GM21825 (cell line): ENCODE results near the gene CLEC4A.
"Not testable (repeated sequence)": the region's sequence is repeated elsewhere in the genome, so short reads cannot be mapped to it uniquely, and the experiment has no call there.

Experiments
- ATAC-seq: cut with Tn5 transposase; IDR thresholded peaks from one replicate; pipeline ENCODE4 v1.9.1; 2021; ENCODE audit warnings: mild to moderate bottlenecking, moderate library complexity; ENCODE audit not compliant: unreplicated experiment

CLEC4A gene

GRCh38 chr12:8133636-8134397, 10.4 kb downstream of the CLEC4A start:
- not testable (repeated sequence) for ATAC-seq

DNA sequence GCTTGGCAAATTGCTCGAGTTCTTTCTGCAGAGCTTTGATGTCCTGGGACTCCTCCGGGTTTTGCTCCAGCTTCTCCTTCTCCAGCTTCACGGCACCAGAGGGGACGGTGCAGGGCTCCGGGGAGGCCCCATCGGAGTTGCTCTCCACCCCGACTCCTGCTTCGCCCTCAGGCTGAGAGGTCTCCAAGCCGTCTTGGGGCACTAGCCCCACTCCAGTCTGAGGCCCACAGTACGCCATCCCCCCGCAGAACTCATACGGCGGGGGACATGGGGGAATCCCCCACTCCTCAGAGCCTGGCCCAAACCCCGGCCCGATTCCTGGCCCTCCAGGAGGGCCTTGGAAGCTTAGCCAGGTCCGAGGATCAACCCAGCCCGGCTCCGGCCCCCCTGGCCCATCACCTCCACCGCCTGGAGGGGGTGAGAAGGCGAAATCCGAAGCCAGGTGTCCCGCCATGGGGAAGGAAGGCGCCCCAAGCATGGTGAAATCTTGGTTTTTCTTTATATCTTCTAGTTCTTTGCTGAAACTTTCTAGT, 11.0 kb downstream of the CLEC4A start:
- not testable (repeated sequence) for ATAC-seq

DNA sequence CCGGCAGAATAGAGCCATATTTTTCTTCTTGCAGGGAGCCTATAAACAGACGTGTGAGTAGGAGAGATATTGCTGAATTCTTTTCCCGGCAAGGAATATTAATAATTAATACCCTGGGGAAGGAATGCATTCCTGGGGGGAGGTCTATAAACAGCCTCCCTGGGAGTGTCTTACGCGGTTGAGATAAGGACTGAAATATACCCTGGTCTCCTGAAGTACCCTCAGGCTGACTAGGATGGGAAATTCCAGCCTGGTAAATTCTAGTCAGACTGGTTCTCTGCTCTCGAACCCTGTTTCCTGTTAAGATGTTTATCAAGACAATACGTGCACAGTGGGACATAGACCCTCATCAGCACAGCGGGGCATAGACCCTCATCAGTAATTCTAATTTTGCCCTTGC, 18.2 kb downstream of the CLEC4A start:
- ATAC-seq: not testable (repeated sequence)

- no peak for ATAC-seq
Measured at GRCh38 chr12:8143261-8143660, 19.8 kb downstream of the CLEC4A start.

DNA sequence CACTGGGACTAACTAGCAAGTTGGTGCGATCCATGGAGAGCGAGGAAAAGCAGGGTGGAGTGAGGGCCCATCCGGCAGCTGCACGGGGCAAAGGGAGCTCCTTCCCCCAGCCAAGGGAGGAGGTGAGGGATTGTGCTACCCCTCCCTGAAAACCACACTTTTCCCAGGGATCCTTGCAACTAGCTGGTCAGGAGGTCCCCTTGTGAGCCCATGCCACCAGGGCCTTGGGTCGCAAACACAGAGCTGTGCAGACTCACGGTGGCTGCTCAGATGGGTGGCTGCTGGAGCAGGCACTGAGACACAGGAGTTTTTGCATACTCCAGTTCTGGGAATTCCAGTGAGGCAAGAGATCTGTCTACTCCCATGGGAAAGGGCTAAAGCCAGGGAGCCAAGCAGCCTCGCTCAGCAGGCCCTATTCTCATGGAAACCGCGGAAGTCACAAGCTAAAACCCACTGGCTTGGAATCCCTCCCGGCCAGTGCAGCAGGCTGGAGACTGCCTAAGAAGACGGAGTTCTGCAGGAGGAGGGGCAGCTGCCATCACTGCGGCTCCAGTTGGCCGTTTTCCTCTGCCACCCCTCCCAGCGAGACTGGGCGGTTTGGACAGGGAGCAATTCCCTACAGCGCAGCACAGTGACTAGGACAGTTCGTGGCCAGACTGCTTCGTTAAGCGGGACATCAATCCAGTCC, 22.5 kb downstream of the CLEC4A start:
- no peak for ATAC-seq

GRCh38 chr12:8146442-8146771, 23.0 kb downstream of the CLEC4A start:
- no peak for ATAC-seq

DNA sequence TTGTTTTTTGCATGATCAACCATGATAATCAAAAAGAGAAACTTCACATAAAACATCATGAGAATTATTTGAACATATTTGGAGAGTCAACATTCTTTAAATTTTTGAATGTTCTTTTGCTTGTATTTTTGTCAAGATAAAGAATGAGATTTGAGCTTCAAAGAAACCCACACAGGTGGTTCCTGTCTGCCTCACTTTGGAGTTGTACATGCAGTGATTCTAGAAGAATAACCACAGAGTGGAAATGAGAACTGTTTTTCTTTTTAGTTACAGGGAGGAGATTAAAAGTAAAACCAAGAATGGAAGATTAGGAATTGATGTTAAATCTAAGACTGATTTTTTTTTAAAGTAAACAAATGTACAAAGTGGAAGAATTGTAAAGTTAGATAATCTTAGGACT, 31.1 kb downstream of the CLEC4A start:
- ATAC-seq: no peak

GRCh38 chr12:8156416-8156815, 33.0 kb downstream of the CLEC4A start:
- no peak for ATAC-seq

DNA sequence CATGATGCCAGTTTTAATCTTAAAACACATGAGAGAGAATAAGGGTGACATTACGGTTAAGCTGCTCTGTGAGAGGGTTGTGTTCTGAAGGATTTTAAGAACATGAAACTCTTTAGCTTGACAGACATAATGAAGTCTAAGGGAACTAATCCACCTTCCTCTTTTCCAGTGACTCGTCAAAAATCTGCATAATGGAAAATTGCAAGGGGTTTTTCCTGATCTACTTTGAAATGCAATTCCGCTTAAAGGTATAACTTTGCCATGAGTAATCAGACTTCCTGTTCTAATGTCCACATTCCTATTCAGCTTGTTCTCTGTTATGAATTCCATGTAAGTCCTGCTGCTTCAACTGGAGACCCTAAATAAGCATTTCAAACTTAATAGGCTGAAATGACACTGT, 33.4 kb downstream of the CLEC4A start, which contains the start of gene ZNF705A:
ZNF705A (plus strand) TSS at position 171 of the 400 bp plus-strand sequence. CDS start 15,611 bp downstream, outside the sequence.
- ATAC-seq: no peak

GRCh38 chr12:8157484-8158198, 34.2 kb downstream of the CLEC4A start:
- ATAC-seq: no peak

DNA sequence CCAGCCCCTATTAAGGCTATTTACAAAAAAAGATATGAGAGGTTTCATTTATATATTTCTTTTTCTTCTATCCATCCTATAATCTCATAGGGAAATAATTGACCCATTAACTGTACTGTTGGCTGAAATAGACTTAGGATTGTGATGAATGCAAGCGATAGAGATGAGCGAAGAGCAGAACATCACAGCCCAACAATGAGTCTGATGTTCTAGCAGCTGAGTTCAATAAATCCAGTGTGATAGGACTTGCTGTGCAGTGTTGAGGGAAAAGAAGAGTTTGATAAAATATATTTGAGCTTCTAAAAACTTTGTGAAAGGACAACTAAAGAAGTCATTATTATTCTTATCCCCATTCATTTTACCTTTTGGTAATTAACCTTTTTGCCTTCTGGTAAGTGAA, 49.5 kb downstream of the CLEC4A start:
- not testable (repeated sequence) for ATAC-seq

DNA sequence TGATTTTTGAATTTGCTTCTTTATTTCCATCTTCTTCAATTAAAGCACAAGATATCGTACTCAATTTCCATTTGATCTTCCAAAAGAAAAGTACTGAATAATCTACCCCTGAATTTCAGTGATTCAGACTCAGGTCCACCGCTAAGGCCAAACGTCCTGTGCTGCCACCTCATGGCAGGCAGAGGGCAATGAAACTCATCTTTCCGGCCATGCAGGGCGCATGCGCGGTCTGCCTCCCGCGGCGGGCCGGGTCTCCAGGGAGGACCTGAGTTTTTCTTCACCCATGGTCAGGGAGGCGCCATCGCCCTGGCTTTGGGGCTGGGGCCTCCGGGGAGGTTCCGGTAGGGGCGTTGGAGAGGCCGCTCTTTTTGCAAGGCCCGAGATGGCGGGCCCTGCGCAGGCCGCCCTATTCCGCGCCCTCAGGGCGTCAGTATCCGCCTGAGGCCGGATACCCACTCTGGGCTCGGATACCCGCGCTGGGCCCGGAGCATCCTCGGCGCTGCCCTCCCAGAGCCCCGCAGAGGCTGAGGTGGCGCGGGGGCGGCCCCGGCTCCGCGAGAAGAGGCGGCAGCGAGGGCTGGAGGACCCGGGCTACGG, 56.7 kb downstream of the CLEC4A start:
- ATAC-seq: peak; percentile 61

- not testable (repeated sequence) for ATAC-seq
Measured at GRCh38 chr12:8181271-8181670, 57.9 kb downstream of the CLEC4A start.

DNA sequence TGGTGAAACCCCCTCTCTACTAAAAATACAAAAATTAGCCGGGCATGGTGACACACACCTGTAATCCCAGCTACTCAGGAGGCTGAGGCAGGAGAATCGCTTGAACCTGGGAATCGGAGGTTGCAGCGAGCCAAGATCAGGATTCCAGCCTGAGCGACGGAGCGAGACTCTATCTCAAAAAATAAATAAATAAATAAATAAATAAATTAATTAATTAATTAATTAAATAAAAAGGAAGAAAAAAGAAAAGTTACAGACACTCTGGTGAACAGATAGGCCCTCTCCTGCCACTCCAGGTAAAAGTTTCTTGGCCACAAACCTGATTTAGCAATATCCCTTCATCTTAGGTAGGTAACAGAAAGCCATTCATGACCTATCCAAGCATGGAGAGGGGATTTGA, 59.5 kb downstream of the CLEC4A start:
- ATAC-seq: not testable (repeated sequence)

DNA sequence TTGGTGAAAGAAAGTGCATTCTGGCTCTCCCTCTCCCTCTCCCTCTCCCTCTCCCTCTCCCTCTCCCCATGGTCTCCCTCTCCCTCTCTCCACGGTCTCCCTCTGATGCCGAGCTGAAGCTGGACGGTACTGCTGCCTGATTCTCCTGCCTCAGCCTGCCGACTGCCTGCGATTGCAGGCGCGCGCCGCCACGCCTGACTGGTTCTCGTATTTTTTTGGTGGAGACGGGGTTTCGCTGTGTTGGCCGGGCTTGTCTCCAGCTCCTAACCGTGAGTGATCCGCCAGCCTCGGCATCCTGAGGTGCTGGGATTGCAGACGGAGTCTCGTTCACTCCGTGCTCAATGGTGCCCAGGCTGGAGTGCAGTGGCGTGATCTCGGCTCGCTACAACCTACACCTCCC, 59.9 kb downstream of the CLEC4A start:
- not testable (repeated sequence) for ATAC-seq

GRCh38 chr12:8184206-8184605, 60.8 kb downstream of the CLEC4A start:
- not testable (repeated sequence) for ATAC-seq

DNA sequence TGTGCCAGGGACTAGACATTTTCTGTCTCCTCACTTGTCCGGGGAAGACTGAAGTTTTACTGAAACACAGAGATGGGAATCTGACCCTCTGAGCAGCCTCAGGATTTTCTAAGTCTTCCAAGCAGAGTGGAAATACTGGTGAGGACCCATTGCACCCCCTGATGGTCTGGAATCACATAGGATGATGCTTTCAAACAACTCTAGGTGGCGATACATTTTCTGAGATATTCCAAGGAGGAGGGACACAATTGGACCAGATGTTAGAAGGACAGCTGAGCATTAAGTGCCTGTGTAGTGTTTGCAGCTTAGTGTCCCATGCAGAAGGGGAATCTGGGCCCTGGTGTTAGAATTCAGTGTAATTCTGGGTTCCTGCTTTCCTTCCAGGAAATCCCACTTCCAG, 64.7 kb downstream of the CLEC4A start:
- not testable (repeated sequence) for ATAC-seq
